H9 (cell line): ENCODE data around the gene NUP37. TPM values are rescaled to one million over a fixed set of nuclear protein-coding genes. Genes with fewer than 3 reads are reported as not detected.

Experiments used
- DNase-seq: peaks from one replicate; pipeline ENCODE4 v3.0.0-alpha.2; 2017
- H2AFZ ChIP-seq: one replicate; pipeline ENCODE4 v1.6.1; 2013; ENCODE audit warnings: mild to moderate bottlenecking, low read length, control low read depth, moderate library complexity
- H2AK5ac ChIP-seq: 2 replicates; pipeline ENCODE4 v1.6.1; 2013; ENCODE audit warnings: low read length, control low read depth, mixed read lengths; ENCODE audit not compliant: insufficient read length
- H2BK120ac ChIP-seq: one replicate; pipeline ENCODE4 v1.6.1; 2013; ENCODE audit warnings: low read depth, mild to moderate bottlenecking, low read length, control low read depth, inconsistent platforms; ENCODE audit not compliant: poor library complexity, severe bottlenecking
- H2BK12ac ChIP-seq: 2 replicates; pipeline ENCODE4 v1.6.1; 2013; ENCODE audit warnings: low read length, control low read depth, mixed read lengths, low read depth; ENCODE audit not compliant: insufficient read length
- H2BK15ac ChIP-seq: 2 replicates; pipeline ENCODE4 v1.6.1; 2013; ENCODE audit warnings: low read depth, low read length, control low read depth
- H2BK20ac ChIP-seq: one replicate; pipeline ENCODE4 v1.6.1; 2013; ENCODE audit warnings: low read depth, mild to moderate bottlenecking, low read length, control low read depth, inconsistent platforms; ENCODE audit not compliant: poor library complexity, severe bottlenecking
- H2BK5ac ChIP-seq: 2 replicates; pipeline ENCODE4 v1.6.1; 2013; ENCODE audit warnings: low read length, control low read depth, mixed read lengths; ENCODE audit not compliant: insufficient read length
- H3K14ac ChIP-seq: 2 replicates; pipeline ENCODE4 v1.6.1; 2013; ENCODE audit warnings: low read length, control low read depth; ENCODE audit not compliant: insufficient read depth
- H3K18ac ChIP-seq: 2 replicates; pipeline ENCODE4 v1.6.1; 2013; ENCODE audit warnings: low read depth, mild to moderate bottlenecking, mixed read lengths, low read length, control low read depth; ENCODE audit not compliant: insufficient read length
- H3K23ac ChIP-seq: 2 replicates; pipeline ENCODE4 v1.6.1; 2013; ENCODE audit warnings: low read length, control low read depth, mixed read lengths, low read depth; ENCODE audit not compliant: insufficient read length
- H3K23me2 ChIP-seq: 2 replicates; pipeline ENCODE4 v1.6.1; 2013; ENCODE audit warnings: low read depth, mild to moderate bottlenecking, mixed read lengths, low read length, control low read depth; ENCODE audit not compliant: insufficient read length, poor library complexity, severe bottlenecking
- H3K27ac ChIP-seq: 2 replicates; pipeline ENCODE4 v1.5.1; 2013; ENCODE audit warnings: low read length, control low read depth, mixed read lengths, low read depth; ENCODE audit not compliant: insufficient read length
- H3K27me3 ChIP-seq: 2 replicates; pipeline ENCODE4 v1.6.1; 2013; ENCODE audit warnings: low read length, control low read depth, inconsistent platforms; ENCODE audit not compliant: insufficient read depth
- H3K4ac ChIP-seq: 2 replicates; pipeline ENCODE4 v1.6.1; 2013; ENCODE audit warnings: low read depth, mild to moderate bottlenecking, control low read depth, inconsistent platforms, low read length, moderate library complexity
- H3K4me1 ChIP-seq: 2 replicates; pipeline ENCODE4 v1.6.1; 2013; ENCODE audit warnings: low read length, control low read depth, inconsistent platforms; ENCODE audit not compliant: insufficient read depth
- H3K4me2 ChIP-seq: 2 replicates; pipeline ENCODE4 v1.6.1; 2013; ENCODE audit warnings: low read length, control low read depth, mixed read lengths; ENCODE audit not compliant: insufficient read length, insufficient read depth
- H3K56ac ChIP-seq: 2 replicates; pipeline ENCODE4 v1.6.1; 2013; ENCODE audit warnings: low read depth, mild to moderate bottlenecking, mixed read lengths, low read length, control low read depth; ENCODE audit not compliant: insufficient read length
- H3K79me1 ChIP-seq: 2 replicates; pipeline ENCODE4 v1.6.1; 2013; ENCODE audit warnings: low read depth, mild to moderate bottlenecking, moderate library complexity, low read length, control low read depth, inconsistent platforms; ENCODE audit not compliant: insufficient read depth, poor library complexity, severe bottlenecking
- H3K79me2 ChIP-seq: 2 replicates; pipeline ENCODE4 v1.6.1; 2013; ENCODE audit warnings: low read length, control low read depth, inconsistent platforms; ENCODE audit not compliant: insufficient read depth
- H3K9ac ChIP-seq: 2 replicates; pipeline ENCODE4 v1.6.1; 2013; ENCODE audit warnings: low read length, control low read depth, mixed read lengths; ENCODE audit not compliant: insufficient read length; ENCODE audit errors: extremely low read depth
- H3K9me3 ChIP-seq: one replicate; pipeline ENCODE4 v1.6.1; 2013; ENCODE audit warnings: low read depth, low read length, inconsistent platforms; ENCODE audit not compliant: control insufficient read depth
- H3T11ph ChIP-seq: one replicate; pipeline ENCODE4 v1.6.1; 2013; ENCODE audit warnings: mild to moderate bottlenecking, low read length, control low read depth, inconsistent platforms
- H4K20me1 ChIP-seq: one replicate; pipeline ENCODE4 v1.6.1; 2013; ENCODE audit not compliant: control insufficient read depth, insufficient read length, insufficient read depth
- H4K5ac ChIP-seq: 2 replicates; pipeline ENCODE4 v1.6.1; 2013; ENCODE audit warnings: low read depth, mild to moderate bottlenecking, mixed read lengths, low read length, control low read depth; ENCODE audit not compliant: insufficient read length
- H4K8ac ChIP-seq: replicated peaks from 2 replicates; pipeline ENCODE4 v1.6.1; 2013; ENCODE audit warnings: low read length, control low read depth, mixed read lengths, low read depth; ENCODE audit not compliant: insufficient read length
- H4K91ac ChIP-seq: 2 replicates; pipeline ENCODE4 v1.6.1; 2013; ENCODE audit warnings: low read depth, mild to moderate bottlenecking, moderate library complexity, mixed read lengths, low read length, control low read depth; ENCODE audit not compliant: insufficient read length
- H3K27ac Mint-ChIP-seq, 3 experiments: 2 replicates in 2 of 3; 3 replicates in 1 of 3; pipeline ENCODE4 v1.8.0; 2020 to 2021; ENCODE audit warnings: mixed read lengths in 3 of 3, mild to moderate bottlenecking in 1 of 3, moderate library complexity in 1 of 3
- H3K27me3 Mint-ChIP-seq: 2 replicates; pipeline ENCODE4 v1.8.0; 2021; ENCODE audit warnings: low read depth, mild to moderate bottlenecking, moderate library complexity, mixed read lengths
- H3K36me3 Mint-ChIP-seq, 3 experiments: 2 replicates in 2 of 3; 3 replicates in 1 of 3; pipeline ENCODE4 v1.8.0; 2020 to 2021; ENCODE audit warnings: low read depth in 3 of 3, mixed read lengths in 3 of 3; ENCODE audit not compliant: insufficient read depth in 1 of 3
- H3K4me1 Mint-ChIP-seq, 2 experiments: 2 replicates each; pipeline ENCODE4 v1.8.0; 2020; ENCODE audit warnings: mixed read lengths in 2 of 2
- H3K4me3 Mint-ChIP-seq, 2 experiments: 2 replicates in 1 of 2; 3 replicates in 1 of 2; pipeline ENCODE4 v1.8.0; 2020 to 2021; ENCODE audit warnings: mild to moderate bottlenecking in 2 of 2, mixed read lengths in 2 of 2, moderate library complexity in 1 of 2
- H3K9me3 Mint-ChIP-seq, 2 experiments: 2 replicates in 1 of 2; 3 replicates in 1 of 2; pipeline ENCODE4 v1.8.0; 2020; ENCODE audit warnings: mild to moderate bottlenecking in 2 of 2, mixed read lengths in 2 of 2, moderate library complexity in 1 of 2
- CTCF ChIP-seq: fragments of 200-600 bp; sonication (generic); conservative IDR thresholded peaks from 3 replicates; pipeline ENCODE4 v1.8.0; 2021; ENCODE audit warnings: antibody characterized with exemption, mild to moderate bottlenecking
- WGBS: extraction: QIAGEN DNeasy Blood & Tissue Kit; methylation state at CpG from one replicate; pipeline ENCODE4 v1.1.7; 2013; ENCODE audit warnings: missing lambda C conversion rate, low lambda C conversion rate, mixed read lengths; ENCODE audit not compliant: insufficient read length; ENCODE audit errors: extremely low coverage; 5-methylcytosine and 5-hydroxymethylcytosine counted together
- total RNA-seq: library from RNA; stranded (reverse); gene quantifications from 2 replicates; pipeline ENCODE4 v1.2.1, GENCODE V29; 2021

The NUP37 gene
- total RNA-seq, 1 experiment from 2014 or later, result 62.5 TPM

- H3K79me2 ChIP-seq, result no peaks in the 10 kb centered on the region
- no peak overlapping the region for H2BK120ac ChIP-seq
- H3K23ac ChIP-seq, result no peak overlapping the region
- H2AFZ ChIP-seq, result no peak overlapping the region
- no peak overlapping the region for H3T11ph ChIP-seq
- H3K27ac ChIP-seq, result no peak overlapping the region
- no peak overlapping the region for H4K8ac ChIP-seq
- no peak overlapping the region for H2BK15ac ChIP-seq
- no peak overlapping the region for H3K4me2 ChIP-seq
- Mint-ChIP-seq H3K36me3 (peaks cover 6 to 34% (median 32%) of the 10 kb centered on the region in 3 experiments; a peak in 6 of 7 replicates), H3K27ac (no peak overlapping the region), H3K27me3 (no peaks in the 10 kb centered on the region), H3K4me3 (no peak overlapping the region), H3K9me3 (peaks cover 0 to 1% of the 10 kb centered on the region in 2 experiments; a peak in 1 of 5 replicates), H3K4me1 (no peaks in the 10 kb centered on the region)
- H3K27me3 ChIP-seq, result no peaks in the 10 kb centered on the region
- H3K56ac ChIP-seq, result no peak overlapping the region
- H3K79me1 ChIP-seq, result no peaks in the 10 kb centered on the region
- no peaks in the 10 kb centered on the region for H3K4me1 ChIP-seq
- H3K9ac ChIP-seq, result no peak overlapping the region
- no peak overlapping the region for H3K18ac ChIP-seq
- no peaks in the 10 kb centered on the region for H3K9me3 ChIP-seq
- no peak for DNase-seq
- no peak overlapping the region for H4K91ac ChIP-seq
- H2BK20ac ChIP-seq, result no peak overlapping the region
- no peak overlapping the region for H4K5ac ChIP-seq
- H2AK5ac ChIP-seq, result no peak overlapping the region
- H2BK5ac ChIP-seq, result no peak overlapping the region
- no peaks in the 10 kb centered on the region for H4K20me1 ChIP-seq
- H2BK12ac ChIP-seq, result no peak overlapping the region
- no peak overlapping the region for H3K4ac ChIP-seq
- WGBS, result no CpG with 5 or more reads among the region's 2 CpGs
- TF ChIP-seq CTCF, result peak; percentile 59
- H3K23me2 ChIP-seq, result no peaks in the 10 kb centered on the region
- no peak overlapping the region for H3K14ac ChIP-seq
Observed at GRCh38 chr12:102095677-102096263, 24.1 kb downstream of the NUP37 start.
